Measurements from ENCODE around the gene IRF2BP1.
A peak's percentile ranks its signal among the peaks of the same experiment; 100 is the strongest.
"Not testable (repeated sequence)": the region's sequence is repeated elsewhere in the genome, so short reads cannot be mapped to it uniquely, and the experiment has no call there.

Gene IRF2BP1

GRCh38 chr19:45881082-45881908 lies 4.6 kb downstream of the IRF2BP1 start:
- DNase-seq: no peak

- DNase-seq: no peak
Observed at GRCh38 chr19:45879971-45880370, 6.0 kb downstream of the IRF2BP1 start.

- DNase-seq: no peak
Observed at GRCh38 chr19:45879055-45879454, 6.9 kb downstream of the IRF2BP1 start.

GRCh38 chr19:45878043-45878794 lies 7.7 kb downstream of the IRF2BP1 start:
- DNase-seq: no peak

GRCh38 chr19:45876411-45877197 lies 9.3 kb downstream of the IRF2BP1 start:
- peak; percentile 13 for DNase-seq

GRCh38 chr19:45876161-45876410 lies 9.9 kb downstream of the IRF2BP1 start:
- DNase-seq: no peak

- DNase-seq: no peak
Observed at GRCh38 chr19:45874620-45874966, 11.3 kb downstream of the IRF2BP1 start.

- no peak for DNase-seq
Observed at GRCh38 chr19:45873219-45873772, 12.6 kb downstream of the IRF2BP1 start.

- DNase-seq: no peak
Observed at GRCh38 chr19:45872095-45872919, 13.6 kb downstream of the IRF2BP1 start.

- DNase-seq: no peak
Observed at GRCh38 chr19:45870798-45871197, 15.1 kb downstream of the IRF2BP1 start.

GRCh38 chr19:45867241-45867640 lies 18.7 kb downstream of the IRF2BP1 start:
- not testable (repeated sequence) for DNase-seq

GRCh38 chr19:45866400-45867176 lies 19.4 kb downstream of the IRF2BP1 start:
- no peak for DNase-seq

- DNase-seq: no peak
Observed at GRCh38 chr19:45865269-45865948, 20.5 kb downstream of the IRF2BP1 start.

GRCh38 chr19:45864629-45865082 lies 21.3 kb downstream of the IRF2BP1 start:
- no peak for DNase-seq

GRCh38 chr19:45863840-45864628 lies 21.9 kb downstream of the IRF2BP1 start, which contains the start of gene FOXA3:
Gene FOXA3, plus strand, starts transcription at chr19:45864326. Its CDS starts 131 bp downstream, at chr19:45864457.
- DNase-seq: peak; percentile 70

- DNase-seq: no peak
Observed at GRCh38 chr19:45863335-45863839, 22.6 kb downstream of the IRF2BP1 start.

- DNase-seq: peak; percentile 99
Observed at GRCh38 chr19:45862564-45863334, 23.2 kb downstream of the IRF2BP1 start, which contains the start of gene SYMPK. Gene SYMPK, minus strand, starts transcription at chr19:45863147. Its CDS starts 8,652 bp downstream, at chr19:45854495.

- DNase-seq: no peak
Observed at GRCh38 chr19:45862271-45862563, 23.7 kb downstream of the IRF2BP1 start.

Measured in CD4-positive, alpha-beta T cell treated with Interleukin-12 subunit alpha and Interleukin-12 subunit beta, for 1 hour (primary cell).